Measurements from ENCODE around the gene NPW. TPM values are rescaled to one million over a fixed set of nuclear protein-coding genes. Genes with fewer than 3 reads are reported as not detected.

Gene NPW
- total and polyA plus RNA-seq, 2 donors (not counting 3 experiments of a cell fraction or from before 2014, with no cell fraction given), result 0.84 to 3.3 TPM

GRCh38 chr16:2025878-2026460, 6.4 kb downstream of the NPW start:
- Histone ChIP-seq H3K27ac (ENCODE audit: insufficient read depth, low read depth, low read length) (no peak overlapping the region), H2AFZ (ENCODE audit: low read depth, low read length) (peak overlapping the region; percentile 58), H3K27me3 (ENCODE audit: control insufficient read depth in 2 of 2, insufficient read depth in 2 of 2, low read length in 2 of 2) (no peaks in the 10 kb centered on the region), H3K9ac (replicated peaks; ENCODE audit: extremely low read depth, insufficient read depth, low read length) (no peak overlapping the region), H3K36me3 (ENCODE audit: control insufficient read depth in 2 of 2, extremely low read depth in 1 of 2, insufficient read depth in 2 of 2, low read length in 2 of 2) (no peaks in the 10 kb centered on the region), H3K9me3 (replicated peaks; ENCODE audit: control insufficient read depth, insufficient read depth, low read length) (no peaks in the 10 kb centered on the region), H4K20me1 (replicated peaks; ENCODE audit: control insufficient read depth, extremely low read depth, insufficient read depth, low read length) (no peaks in the 10 kb centered on the region), H3K4me1 (ENCODE audit: control insufficient read depth, extremely low read depth, insufficient read depth, low read length) (peaks cover 25% of the 10 kb centered on the region), H3K79me2 (ENCODE audit: control insufficient read depth, insufficient read depth, low read length) (peaks cover 15% of the 10 kb centered on the region), H3K4me3 (replicated peaks in 1 of 3; ENCODE audit: insufficient read depth in 1 of 3, low read depth in 1 of 3, low read length in 3 of 3) (no peak overlapping the region), H3K9me1 (replicated peaks; ENCODE audit: control insufficient read depth, extremely low read depth, insufficient read depth, low read length) (no peaks in the 10 kb centered on the region), H3K4me2 (ENCODE audit: insufficient read depth, low read length) (no peak overlapping the region)
- ChIA-PET CTCF (interaction anchor here (1.4 to 2.0 kb wide), 2 partner anchors 115 kb away, joined by 6 to 18 read pairs; no protein-coding TSS in a partner anchor), POLR2A (no interaction called here)
- no peak for DNase-seq (ENCODE audit: low read depth, low spot score)
- TF ChIP-seq CTCF (IDR thresholded peaks at IDR 0.05; ENCODE audit: extremely low read depth in 1 of 2, insufficient read depth in 1 of 2, low read depth in 1 of 2, low read length in 2 of 2), result no peak
- TF ChIP-seq POLR2A (IDR thresholded peaks at IDR 0.05; ENCODE audit: low read depth, low read length), result no peak
- TF ChIP-seq MYC (IDR thresholded peaks at IDR 0.05; ENCODE audit: low read depth, low read length), result no peak
- TF ChIP-seq EZH2 (IDR thresholded peaks at IDR 0.05; ENCODE audit: borderline replicate concordance, low read depth, low read length, severe bottlenecking), result no peak
- no peak for TF ChIP-seq FOS (IDR thresholded peaks at IDR 0.05; ENCODE audit: borderline replicate concordance, insufficient read depth, low read length)
- no peak for TF ChIP-seq MAX (IDR thresholded peaks at IDR 0.05; ENCODE audit: insufficient read depth, insufficient read length)
- no peak for TF ChIP-seq GATA2 (IDR thresholded peaks at IDR 0.05; ENCODE audit: insufficient read depth, insufficient read length, low read depth, low read length)
- TF ChIP-seq POLR2AphosphoS5 (IDR thresholded peaks at IDR 0.05; ENCODE audit: insufficient read depth, low read depth, low read length), result no peak
- no peak for TF ChIP-seq JUN (IDR thresholded peaks at IDR 0.05; ENCODE audit: borderline replicate concordance, insufficient read depth, insufficient read length, low read depth)
- intact Hi-C loops (cut with micrococcal nuclease), result no loop called here
- no peak for FAIRE-seq
- no TSS peak for BruUV-seq (replicated peaks)
- dilution Hi-C loops (cut with MboI; ENCODE audit: extremely low pct_ligation_motif_present, low sequenced_read_pairs), result loop anchor here (25.0 kb wide), 1 partner anchor 136 kb away; the partner anchor contains the start of gene TRAF7
